Endometrial microvascular endothelial cells (primary cell): ENCODE results near the gene NCDN. TPM values are rescaled to one million over a fixed set of nuclear protein-coding genes. Genes with fewer than 3 reads are reported as not detected.
"Not testable (repeated sequence)": the region's sequence is repeated elsewhere in the genome, so short reads cannot be mapped to it uniquely, and the experiment has no call there.

Experiments
- in situ Hi-C: cut with HindIII; loops from 2 replicates; pipeline ENCODE4 v1.10.0; 2017; ENCODE audit warnings: low sequenced_read_pairs, low pct_unique_long_range_greater_than_20kb; ENCODE audit errors: inconsistent ontology term
- total RNA-seq: library from RNA; depleted of rRNA; stranded (reverse); fragments of >200 nt; gene quantifications from one replicate; pipeline ENCODE4 v1.2.3, GENCODE V29; 2015; ENCODE audit errors: inconsistent ontology term

NCDN gene
- total RNA-seq, 1 donor from 2014 or later: 19.1 TPM

DNA sequence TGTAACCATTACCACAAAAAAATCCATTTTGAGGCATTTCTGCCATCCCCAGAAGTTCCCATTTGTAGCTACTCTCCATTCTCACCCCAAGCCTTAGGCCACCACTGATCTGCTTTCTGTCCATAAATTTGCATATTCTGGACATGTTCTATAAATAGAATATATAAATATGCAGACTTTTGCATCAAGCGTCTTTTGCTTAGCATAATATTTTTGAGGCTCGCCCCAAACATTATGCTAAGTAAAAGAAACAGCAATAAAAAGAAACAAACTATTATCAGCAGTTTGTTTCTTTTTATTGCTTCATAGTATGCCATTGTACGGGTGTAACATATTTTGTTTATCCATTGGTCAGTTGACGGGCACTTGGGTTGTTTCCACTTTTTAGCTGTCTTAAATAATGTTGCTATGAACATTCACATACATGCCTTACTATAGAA is 23.4 kb downstream of the NCDN start:
- in situ Hi-C loops: no loop called here

DNA sequence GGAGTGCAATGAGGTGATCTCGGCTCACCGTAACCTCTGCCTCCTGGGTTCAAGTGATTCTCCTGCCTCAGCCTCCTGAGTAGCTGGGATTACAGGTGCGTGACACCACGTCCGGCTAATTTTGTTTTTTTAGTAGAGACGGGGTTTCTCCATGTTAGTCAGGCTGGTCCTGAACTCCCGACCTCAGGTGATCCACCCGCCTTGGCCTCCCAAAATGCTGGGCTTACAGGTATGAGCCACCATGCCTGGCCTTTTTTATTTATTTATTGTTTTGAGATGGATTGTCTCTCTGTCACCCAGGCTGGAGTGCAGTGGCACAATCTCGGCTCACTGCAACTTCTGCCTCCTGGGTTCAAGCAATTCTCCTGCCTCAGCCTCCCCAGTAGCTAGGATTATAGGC is 24.0 kb downstream of the NCDN start:
- in situ Hi-C loops: not testable (repeated sequence)

DNA sequence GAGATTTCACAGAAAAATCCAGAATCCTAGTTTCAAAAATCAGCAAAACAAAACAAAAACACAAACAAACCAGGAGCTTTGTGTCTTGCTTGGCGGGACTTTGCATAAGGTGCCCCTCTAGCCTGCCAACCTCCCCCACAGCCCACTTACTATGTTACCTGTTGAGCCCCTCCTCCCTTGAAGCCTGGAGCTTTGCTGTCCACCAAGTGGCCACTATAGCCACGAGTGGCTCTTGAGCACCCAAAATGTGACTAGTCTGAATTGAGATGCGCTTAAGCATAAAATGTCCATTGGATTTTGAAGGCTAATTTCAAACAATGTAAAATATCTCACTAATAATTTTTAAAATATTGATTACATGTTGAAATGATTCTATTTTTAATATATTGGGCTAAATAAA is 27.7 kb downstream of the NCDN start:
- in situ Hi-C loops: no loop called here

DNA sequence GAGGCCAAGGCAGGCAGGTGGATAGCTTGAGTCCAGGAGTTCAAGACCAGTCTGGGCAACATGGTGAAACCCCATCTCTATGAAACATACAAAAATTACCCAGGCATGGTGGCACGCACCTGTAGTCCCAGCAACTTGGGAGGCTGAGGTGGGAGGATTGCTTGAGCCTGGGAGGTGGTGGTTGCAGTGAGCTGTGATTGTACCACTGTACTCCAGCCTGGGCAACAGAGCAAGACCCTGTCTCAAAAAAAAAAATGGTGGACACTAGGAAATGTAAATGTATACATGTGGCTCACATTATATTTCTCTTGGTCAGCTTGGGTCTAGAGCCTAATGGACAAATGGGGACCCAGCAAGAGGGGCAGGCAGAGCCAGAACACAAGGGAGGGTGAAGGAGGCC is 28.2 kb downstream of the NCDN start:
- in situ Hi-C loops: not testable (repeated sequence)

DNA sequence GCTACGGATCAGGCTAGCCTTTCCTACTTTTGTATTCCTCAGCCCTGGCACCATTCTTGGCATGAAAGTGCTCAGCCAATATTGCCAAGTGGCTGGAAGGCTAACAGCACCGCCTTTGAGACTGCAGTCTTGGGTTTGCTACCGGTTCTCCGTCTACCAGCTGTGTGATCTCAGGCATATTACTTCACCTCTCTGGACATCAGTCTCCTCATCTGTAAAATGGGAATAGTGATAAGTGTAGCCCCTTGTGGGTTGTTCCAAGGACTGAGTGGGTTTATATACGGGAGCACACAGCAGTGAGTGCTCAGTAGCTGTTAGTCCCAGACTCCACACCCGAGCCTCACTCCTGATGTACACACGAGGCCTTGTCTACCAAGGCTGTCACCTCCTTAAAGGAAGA is 29.2 kb downstream of the NCDN start:
- in situ Hi-C loops: no loop called here

DNA sequence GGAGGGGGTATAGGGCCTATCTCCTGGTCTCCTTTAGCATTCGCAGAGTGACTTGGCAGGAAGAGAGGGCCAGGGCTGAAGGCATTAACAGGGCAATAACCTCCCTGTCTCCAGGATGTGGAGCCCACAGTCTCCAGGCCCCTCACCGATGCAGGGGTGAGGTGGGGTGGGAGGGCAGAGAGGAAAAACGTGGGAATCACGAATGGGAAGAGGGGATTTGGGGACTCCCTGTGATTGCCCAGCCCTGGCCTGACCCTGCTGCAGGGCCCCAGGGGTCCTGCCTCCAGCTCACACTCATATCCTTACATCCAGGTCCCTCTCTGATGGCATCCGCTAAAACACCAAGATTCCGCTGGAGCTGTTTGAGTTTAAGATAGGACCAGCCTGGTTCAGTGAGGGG is 30.1 kb downstream of the NCDN start:
- in situ Hi-C loops: no loop called here

DNA sequence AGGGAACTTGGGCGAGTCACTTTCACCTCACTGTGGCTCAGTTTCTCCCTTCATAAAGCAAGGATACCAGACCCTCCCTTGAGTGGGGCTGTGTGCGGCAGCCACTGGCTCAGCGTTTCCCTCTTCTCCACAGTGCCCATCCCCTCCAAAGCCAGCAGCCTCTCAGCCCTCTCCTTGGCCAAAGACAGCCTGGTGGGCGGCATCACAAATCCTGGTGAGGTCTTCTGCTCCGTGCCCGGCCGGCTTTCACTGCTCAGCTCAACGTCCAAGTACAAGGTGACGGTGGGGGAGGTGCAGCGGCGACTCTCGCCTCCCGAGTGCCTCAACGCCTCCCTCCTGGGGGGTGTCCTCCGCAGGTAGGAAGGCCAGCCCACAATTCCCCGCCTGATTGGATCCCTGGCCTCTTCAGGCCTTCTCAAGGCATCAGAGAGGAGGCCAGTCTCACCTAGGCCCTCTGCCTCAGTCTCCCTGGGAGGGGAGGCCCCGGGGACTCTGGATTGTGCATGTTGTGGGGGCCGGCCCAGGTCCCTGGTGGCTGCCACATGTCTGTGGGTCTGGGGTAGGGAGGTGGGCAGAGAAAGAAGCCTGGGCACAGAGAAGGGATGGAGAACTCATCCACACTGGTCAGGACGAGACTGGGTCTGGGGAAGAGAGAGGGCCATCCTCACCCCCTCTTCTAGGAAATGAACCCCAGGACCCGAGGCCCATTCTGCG is 30.8 kb downstream of the NCDN start:
- in situ Hi-C loops: no loop called here

DNA sequence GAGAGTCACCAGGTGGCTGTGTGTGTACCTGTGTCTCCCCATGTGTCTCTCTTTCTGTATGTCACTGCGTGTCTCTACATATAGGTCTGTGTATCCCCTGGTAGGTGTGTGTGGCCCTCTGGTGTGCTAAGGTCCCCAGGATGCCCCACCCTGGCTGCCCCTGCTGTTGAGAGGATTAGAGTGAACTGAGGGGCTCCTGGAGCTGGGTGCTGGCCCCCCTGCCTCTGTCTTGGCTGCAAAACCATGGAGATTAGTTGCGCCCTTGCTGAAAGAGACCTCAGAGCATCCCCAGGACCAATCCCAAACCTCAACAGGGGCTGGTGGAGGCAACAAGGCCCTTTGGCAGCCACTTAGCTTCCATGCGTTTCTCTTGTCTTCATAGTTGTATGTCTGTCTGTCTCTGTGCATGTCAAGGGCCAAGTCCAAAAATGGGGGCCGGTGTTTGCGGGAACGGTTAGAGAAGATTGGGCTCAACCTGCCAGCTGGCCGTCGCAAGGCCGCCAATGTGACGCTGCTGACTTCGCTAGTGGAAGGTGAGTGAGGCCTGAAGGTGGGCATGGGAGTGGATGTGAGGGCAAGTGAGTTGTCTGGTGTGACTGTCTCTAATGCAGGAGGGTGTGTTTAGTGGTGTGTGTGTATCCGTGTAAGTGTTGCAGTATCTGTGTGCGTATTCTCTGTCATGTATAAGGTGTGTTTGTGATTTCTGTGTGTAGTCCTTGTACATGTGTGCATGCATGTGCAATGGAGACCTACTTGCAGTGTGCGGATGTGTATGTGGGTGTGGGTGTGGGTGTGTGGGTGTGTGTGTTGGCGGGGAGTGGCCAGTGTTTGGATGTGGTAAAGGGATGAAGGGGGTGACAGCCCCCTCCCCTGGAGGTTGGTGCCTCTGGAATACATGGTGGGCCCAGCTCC is 32.2 kb downstream of the NCDN start:
- in situ Hi-C loops: no loop called here

DNA sequence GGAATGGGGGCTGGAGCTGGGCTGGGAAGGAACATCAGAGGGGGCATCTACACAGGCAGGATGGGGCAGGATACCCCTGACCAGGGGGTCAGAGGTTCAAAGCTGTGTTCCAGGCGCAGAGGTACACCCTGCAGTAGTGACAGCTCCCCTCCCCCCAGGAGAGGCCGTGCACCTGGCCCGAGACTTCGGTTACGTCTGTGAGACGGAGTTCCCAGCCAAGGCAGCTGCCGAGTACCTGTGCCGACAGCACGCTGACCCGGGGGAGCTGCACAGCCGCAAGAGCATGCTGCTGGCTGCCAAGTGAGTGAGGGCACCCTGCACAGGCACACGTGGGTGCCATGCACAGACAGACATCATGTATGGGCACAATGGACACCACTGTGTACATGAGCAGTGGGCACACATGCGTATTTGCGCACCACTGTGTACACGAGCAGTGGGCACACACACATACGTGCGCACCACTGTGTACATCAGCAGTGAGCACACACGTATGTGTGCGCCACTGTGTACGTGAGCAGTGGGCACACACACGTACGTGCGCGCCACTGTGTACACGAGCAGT is 33.0 kb downstream of the NCDN start:
- in situ Hi-C loops: no loop called here

DNA sequence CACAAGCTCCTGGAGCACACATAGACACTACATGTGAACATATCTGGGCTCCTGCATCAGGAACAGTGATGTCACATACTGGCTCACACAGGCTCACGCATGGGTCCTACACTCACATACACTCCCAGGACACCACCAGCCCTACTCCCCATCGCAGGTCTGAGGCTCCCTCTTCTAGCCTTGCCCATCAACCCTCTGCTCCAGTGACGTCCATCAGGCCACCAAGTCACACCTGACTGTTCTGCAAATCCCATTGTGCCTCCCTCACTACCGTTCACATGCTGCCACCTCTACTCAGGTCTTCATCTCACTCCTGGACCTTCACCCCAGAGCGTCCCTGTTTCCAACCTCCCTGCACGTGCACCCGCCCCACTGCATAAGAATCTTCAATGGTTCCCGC is 33.6 kb downstream of the NCDN start:
- in situ Hi-C loops: no loop called here

DNA sequence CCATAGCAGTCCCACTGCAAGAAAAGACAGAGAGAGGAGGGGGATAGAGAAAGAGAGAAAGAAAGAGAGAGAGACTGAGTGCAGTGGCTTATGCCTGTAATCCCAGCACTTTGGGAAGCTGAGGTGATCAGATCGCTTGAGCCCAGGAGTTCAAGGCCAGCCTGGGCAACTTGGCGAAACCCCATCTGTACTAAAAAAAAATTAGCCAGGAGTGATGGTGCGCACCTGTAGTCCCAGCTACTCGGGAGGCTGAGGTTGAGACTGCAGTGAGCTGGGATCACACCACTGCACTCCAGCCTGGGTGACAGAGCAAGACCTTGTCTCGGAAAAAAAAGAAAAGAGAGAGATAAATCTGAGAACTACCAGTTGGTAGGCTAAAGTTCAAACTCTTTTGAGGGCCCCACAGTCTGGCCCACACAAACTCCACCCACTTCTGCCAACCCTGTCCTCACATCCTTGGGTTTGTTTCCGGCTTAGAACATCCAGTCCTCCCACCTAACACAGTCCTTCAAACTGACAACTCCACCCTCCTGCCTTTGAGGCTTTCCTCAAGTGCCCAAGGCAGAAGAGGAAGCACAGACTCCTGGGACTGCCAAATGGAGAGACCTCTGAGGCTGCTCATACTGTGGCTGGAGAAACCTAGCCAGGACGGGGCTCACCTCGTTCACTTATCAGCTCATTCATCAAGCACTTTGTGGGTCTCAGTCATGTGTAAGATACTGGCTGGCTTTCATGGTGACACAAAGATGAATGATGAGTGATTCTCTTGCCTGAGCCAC is 35.6 kb downstream of the NCDN start:
- in situ Hi-C loops: no loop called here

DNA sequence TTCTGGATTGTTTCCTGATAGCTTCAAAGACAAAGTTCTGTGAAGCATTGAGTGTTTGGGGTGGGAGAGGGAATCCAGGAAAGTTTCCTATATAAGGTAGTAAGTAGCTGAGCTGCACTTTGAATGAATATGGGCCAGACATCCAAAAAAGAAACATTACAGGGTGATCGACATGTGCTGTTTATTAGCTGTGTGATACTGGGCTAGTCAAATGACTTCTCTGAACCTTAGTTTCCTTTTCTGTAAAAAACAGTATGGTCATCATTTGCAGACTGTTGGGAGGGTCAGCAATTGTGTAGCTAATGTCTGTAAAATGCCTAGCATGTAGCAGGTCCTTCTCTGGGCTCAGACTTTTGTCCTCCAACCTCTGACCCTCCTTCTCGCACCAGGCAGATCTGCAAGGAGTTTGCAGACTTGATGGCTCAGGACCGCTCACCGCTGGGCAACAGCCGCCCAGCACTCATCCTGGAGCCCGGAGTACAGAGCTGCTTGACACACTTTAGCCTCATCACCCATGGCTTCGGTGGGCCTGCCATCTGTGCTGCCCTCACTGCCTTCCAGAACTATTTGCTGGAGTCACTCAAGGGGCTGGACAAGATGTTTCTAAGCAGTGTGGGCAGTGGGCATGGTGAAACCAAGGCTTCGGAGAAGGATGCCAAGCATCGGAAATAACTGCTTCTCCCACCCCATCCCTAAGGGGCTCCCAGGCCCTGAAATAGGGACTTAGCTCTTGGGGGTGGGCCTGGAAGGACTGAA is 36.6 kb downstream of the NCDN start:
- in situ Hi-C loops: no loop called here

DNA sequence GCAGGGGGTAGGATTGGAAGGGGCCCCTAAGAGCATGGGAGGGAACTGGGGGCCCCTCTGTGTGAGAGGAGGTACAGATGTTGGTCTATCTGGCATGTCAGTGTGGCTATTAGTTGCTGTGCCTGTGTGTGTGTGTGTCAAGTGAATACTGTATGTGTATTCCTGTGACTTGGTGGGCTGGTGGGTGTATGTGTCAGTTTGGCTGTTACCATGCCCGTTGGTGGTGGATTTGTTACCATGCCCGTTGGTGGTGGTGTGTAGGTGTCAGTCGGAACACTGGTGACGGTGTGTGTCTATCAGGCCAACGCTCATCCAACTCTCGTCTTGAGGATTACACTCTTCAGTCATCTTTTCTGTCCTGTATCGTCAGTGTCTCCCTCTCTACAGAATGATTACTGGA is 38.1 kb downstream of the NCDN start:
- in situ Hi-C loops: no loop called here

DNA sequence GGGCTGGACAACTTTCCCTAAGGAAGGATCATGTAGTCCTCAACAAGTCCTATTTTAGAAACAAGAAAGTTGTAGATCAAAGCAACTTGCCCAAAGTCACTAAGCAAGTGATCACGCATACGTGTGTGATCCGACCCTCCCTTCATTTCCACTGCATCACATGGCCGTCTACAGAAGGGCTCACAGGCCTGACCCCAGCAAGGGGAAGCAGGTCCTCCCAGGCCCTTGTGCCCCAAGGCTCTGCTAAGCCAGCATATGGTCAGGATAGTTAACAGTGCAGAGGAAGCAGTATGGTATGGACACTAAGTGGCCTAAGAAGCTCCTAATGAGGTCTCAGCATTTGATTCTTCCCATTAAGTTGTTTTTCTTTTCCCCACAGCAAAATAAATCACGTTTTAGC is 40.3 kb downstream of the NCDN start:
- in situ Hi-C loops: no loop called here

DNA sequence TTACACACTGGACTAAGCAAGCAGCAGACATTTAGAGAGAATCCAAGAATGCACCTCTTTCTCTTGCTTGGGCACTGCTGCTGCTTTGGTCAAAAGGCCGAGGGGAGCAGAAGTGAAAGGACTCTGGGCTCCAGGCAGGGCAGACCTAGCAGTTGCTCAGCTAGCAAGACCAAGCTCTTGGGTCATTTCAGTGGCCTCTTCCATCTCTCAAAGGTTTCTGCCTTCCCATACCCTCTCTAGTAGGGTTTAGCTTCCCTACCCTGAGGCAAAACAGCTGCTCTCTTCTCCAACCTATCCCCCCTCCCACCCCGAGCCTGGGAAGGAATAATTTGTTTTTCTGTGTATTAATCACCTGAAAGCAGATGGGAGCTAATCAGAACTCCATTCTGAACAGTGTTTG is 41.3 kb downstream of the NCDN start:
- in situ Hi-C loops: no loop called here

DNA sequence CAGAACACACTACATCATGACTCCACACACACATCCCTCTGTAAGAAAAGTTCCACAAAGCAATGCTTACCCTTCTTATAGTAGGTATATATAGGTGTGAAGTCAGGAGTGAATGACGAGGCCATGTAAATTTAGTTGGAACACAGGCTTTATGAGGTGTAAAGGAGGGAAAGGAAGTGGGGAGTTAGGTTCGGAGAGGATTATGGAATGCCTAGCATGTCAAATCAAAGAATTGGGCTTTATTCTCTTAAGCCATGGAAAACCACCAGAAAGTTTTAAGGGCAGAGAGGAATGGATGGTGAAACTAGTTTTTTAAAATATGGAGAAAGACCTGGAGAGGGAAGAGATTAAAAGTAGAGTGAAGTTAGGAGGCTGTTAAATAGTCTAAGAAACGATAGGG is 41.8 kb downstream of the NCDN start:
- in situ Hi-C loops: no loop called here

DNA sequence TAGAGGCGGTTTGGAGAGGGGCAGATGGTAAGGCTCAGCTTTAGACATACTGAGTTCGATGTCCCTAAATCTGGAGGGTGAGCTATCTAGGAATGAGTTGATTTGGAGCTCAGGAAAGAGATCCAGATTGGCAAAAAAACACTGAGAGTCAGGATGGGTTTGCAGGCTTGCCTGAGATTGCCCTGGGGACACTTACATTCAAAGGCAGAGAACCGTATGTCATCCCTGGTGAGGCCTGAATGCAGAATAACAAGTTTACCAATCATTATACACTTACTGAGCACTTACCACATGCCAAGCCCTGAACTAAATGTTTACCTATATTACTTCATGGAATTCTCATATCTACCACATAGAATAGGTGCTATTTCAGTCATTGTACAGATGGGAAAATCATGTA is 43.0 kb downstream of the NCDN start:
- in situ Hi-C loops: no loop called here

DNA sequence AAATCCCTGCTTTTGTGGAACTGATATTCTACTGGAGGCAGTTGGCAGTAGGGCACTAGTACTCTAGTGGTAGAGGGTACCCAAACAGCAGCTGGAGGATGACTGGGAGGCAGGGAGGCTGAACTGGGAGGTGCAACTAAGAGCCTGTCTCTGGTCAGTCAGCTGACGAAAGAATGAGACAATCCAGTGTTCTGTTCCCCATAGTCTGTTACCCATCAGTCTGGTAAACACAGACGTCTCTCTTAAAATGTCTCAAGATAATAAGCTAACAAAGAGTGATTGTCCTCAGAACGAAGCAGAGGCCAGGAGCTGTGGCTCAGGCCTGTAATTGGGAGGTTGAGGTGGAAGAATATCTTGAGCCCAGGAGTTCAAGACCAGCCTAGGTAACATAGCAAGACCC is 45.9 kb downstream of the NCDN start:
- in situ Hi-C loops: no loop called here

DNA sequence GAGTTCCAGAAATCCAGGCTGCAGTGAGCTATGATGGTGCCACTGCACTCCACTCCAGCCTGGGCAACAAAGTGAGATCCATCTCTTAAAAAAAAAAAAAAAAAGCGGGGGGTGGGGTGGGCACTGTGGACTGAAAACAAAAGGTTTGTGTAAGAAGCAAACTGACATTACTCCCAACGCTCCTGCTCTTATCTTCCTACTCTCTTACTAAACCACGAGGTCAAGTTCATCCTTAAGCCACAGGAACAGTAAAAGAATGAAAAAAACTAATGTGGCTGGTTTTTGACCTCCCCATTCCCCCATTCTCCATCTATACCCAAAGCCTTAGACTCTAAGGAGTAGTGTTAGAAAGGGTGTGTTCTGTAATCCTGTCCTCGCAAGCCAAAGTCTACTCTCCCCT is 46.3 kb downstream of the NCDN start:
- in situ Hi-C loops: no loop called here
